ENCODE data around the gene NDFIP1. TPM values are rescaled to one million over a fixed set of nuclear protein-coding genes. Genes with fewer than 3 reads are reported as not detected.

Gene NDFIP1
- total and polyA plus RNA-seq, 2 of the 4 experiments (the other 2 are of a cell fraction), result 7.7 to 15.4 TPM

GRCh38 chr5:142109331-142110045 lies 909 bp downstream of the NDFIP1 start (continued):
- TF ChIP-seq NFE2L2 (IDR thresholded peaks at IDR 0.05; ENCODE audit: low read depth, low read length) (no peak), RAD21 (IDR thresholded peaks at IDR 0.05; ENCODE audit: low read length) (no peak)

DNA sequence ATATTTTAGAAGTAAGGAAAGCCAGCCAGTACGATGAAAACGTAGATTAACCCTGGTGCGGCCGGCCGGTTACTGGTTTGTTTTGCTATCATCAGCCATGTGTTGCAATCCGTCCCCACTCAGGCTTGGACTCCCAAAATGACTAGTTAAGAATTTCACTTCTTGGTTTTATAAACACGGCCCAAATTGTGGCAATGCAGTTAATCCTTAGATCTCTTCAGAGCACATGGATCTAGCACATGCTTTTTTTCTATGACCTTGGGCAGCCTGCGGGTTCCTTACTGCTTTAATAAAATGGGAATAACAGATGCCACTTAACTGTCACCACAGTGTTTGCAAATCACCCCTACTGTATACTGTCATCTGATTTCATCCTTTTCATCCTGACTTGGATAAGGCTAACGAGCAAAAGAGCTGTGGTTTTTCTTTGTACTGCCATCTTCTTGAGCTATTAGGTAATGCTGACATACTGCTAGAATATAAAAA lies 1.5 kb downstream of the NDFIP1 start:
- Histone ChIP-seq H3K4me3 (ENCODE audit: insufficient read depth, low read depth, low read length) (peak overlapping the region; percentile 82), H2BK120ac (ENCODE audit: low read depth, low read length) (no peak overlapping the region), H2BK20ac (ENCODE audit: low read depth, low read length) (no peak overlapping the region), H3K9me3 (ENCODE audit: control insufficient read depth, insufficient read depth, low read length) (no peaks in the 10 kb centered on the region), H3K23ac (ENCODE audit: low read depth, low read length) (peak overlapping the region; percentile 78; the same call in 1 of the 2 replicates), H3K4ac (ENCODE audit: low read depth, low read length) (no peak overlapping the region), H4K20me1 (ENCODE audit: insufficient read depth, low read length) (peaks cover 46% of the 10 kb centered on the region), H3K9me1 (ENCODE audit: insufficient read depth, low read length) (peaks cover 4% of the 10 kb centered on the region), H3K27ac (ENCODE audit: insufficient read depth, low read length) (peak overlapping the region; percentile 52; the same call in 1 of the 2 replicates), H2BK15ac (ENCODE audit: low read depth, low read length) (no peak overlapping the region), H2AK9ac (replicated peaks; ENCODE audit: low read depth, low read length, poor library complexity) (no peak overlapping the region), H4K91ac (ENCODE audit: insufficient read depth, low read depth, low read length) (no peak overlapping the region), H4K8ac (ENCODE audit: low read depth in 2 of 2, low read length in 2 of 2) (no peak overlapping the region), H4K5ac (ENCODE audit: low read depth, low read length) (no peak overlapping the region), H3K79me1 (ENCODE audit: low read depth in 1 of 2, low read length in 2 of 2) (peaks cover 18 to 40% of the 10 kb centered on the region in 2 experiments), H3K36me3 (ENCODE audit: control insufficient read depth, insufficient read depth, low read length) (no peaks in the 10 kb centered on the region), H3K14ac (replicated peaks; ENCODE audit: low read depth, low read length) (peak overlapping the region; percentile 70), H2BK5ac (ENCODE audit: low read depth, low read length, poor library complexity, severe bottlenecking) (peak overlapping the region; percentile 37), H3K56ac (ENCODE audit: extremely low read depth, insufficient read depth, low read length) (peak overlapping the region; percentile 1; the same call in 1 of the 2 replicates), H3K27me3 (ENCODE audit: control insufficient read depth, insufficient read depth, low read length) (no peaks in the 10 kb centered on the region), H3K9ac (ENCODE audit: low read depth, low read length) (peak overlapping the region; percentile 76), H2AFZ (replicated peaks; ENCODE audit: low read length, poor library complexity) (no peak overlapping the region), H3K18ac (ENCODE audit: low read depth, low read length) (no peak overlapping the region), H3K4me1 (ENCODE audit: control insufficient read depth, insufficient read depth, low read length) (peaks cover 4% of the 10 kb centered on the region), H3K4me2 (ENCODE audit: low read depth, low read length) (peak overlapping the region; percentile 71), H2AK5ac (ENCODE audit: low read depth, low read length) (no peak overlapping the region)
- ChIA-PET CTCF (interaction anchor here (0.7 to 1.4 kb wide), 2 partner anchors 10 to 517 kb away, joined by 3 to 4 read pairs; no protein-coding TSS in a partner anchor), POLR2A (ENCODE audit: unreplicated experiment) (interaction anchor here (0.6 kb wide), 1 partner anchor 246 kb away, joined by 6 read pairs; no protein-coding TSS in a partner anchor)
- dilution Hi-C loops (cut with HindIII; ENCODE audit: low sequenced_read_pairs, unreplicated experiment) (no loop called here), intact Hi-C loops (cut with micrococcal nuclease) (no loop called here), in situ Hi-C loops (cut with MboI; ENCODE audit: low sequenced_read_pairs) (loop anchor here (25.0 kb wide), 1 partner anchor 423 kb away; the partner anchor contains the start of gene ARAP3)
- TF ChIP-seq CEBPB (IDR thresholded peaks at IDR 0.05; ENCODE audit: low read depth, low read length), result peak; percentile 93
- no peak for TF ChIP-seq SMC3 (IDR thresholded peaks at IDR 0.05; ENCODE audit: low read depth, low read length)
- peak; percentile 90; the same call in 1 of the 2 replicates for TF ChIP-seq MXI1 (IDR thresholded peaks at IDR 0.05; ENCODE audit: borderline replicate concordance, low read depth, low read length)
- no peak for TF ChIP-seq RCOR1 (IDR thresholded peaks at IDR 0.05; ENCODE audit: insufficient replicate concordance, low read length)
- TF ChIP-seq BHLHE40 (IDR thresholded peaks at IDR 0.05; ENCODE audit: low read depth, low read length), result no peak
- 0% methylated on average over 2 of the region's 9 CpGs; no CpG with 5 or more reads in 1 of the 2 experiments for WGBS, 2 experiments (ENCODE audit: extremely low coverage in 2 of 2, insufficient read length in 1 of 2)
- TSS peak; percentile 29 for BruUV-seq (replicated peaks)
- peak; percentile 8; the same call in 1 of the 2 replicates for ATAC-seq (ENCODE audit: low read depth)
- DNase-seq, result peak; percentile 59
